OCI-LY7 (cell line): ENCODE measurements around the gene TMEM19. TPM values are rescaled to one million over a fixed set of nuclear protein-coding genes. Genes with fewer than 3 reads are reported as not detected.
"Not testable (repeated sequence)": the region's sequence is repeated elsewhere in the genome, so short reads cannot be mapped to it uniquely, and the experiment has no call there.

ENCODE experiments used
- BruUV-seq: library from RNA; stranded (reverse); fragments of 400-500 nt; replicated peaks from 2 replicates; lab custom pipeline; 2021; lab: Mats Ljungman, UMichigan
- CTCF ChIA-PET: fragments of 300-600 bp; sonication (Branson Sonifier 250); formaldehyde crosslinking; loops from one replicate; lab custom pipeline; 2022; ENCODE audit warnings: antibody characterized with exemption; ENCODE audit not compliant: unreplicated experiment; lab: Charles Lee
- POLR2A ChIA-PET: fragments of 300-600 bp; sonication (Branson Sonifier 250); formaldehyde crosslinking; loops from one replicate; lab custom pipeline; 2022; ENCODE audit warnings: antibody characterized with exemption; lab: Charles Lee
- DNase-seq: peaks from one replicate; pipeline ENCODE4 v3.0.0-alpha.2; 2015; ENCODE audit warnings: low spot score
- H2AFZ ChIP-seq: fragments of 200-600 bp; sonication (generic), shearing (Covaris generic); 2 replicates; pipeline ENCODE4 v1.6.1; 2014; ENCODE audit warnings: mild to moderate bottlenecking, antibody characterized with exemption, low read length, moderate library complexity
- H3K27ac ChIP-seq: fragments of 200-600 bp; sonication (generic); 2 replicates; pipeline ENCODE4 v1.5.1; 2014; ENCODE audit warnings: mixed run types, low read depth, mild to moderate bottlenecking, moderate library complexity, low read length, inconsistent platforms; ENCODE audit not compliant: poor library complexity, severe bottlenecking
- H3K36me3 ChIP-seq: fragments of 200-600 bp; sonication (generic); 2 replicates; pipeline ENCODE4 v1.6.1; 2014; ENCODE audit warnings: mild to moderate bottlenecking, antibody characterized with exemption, low read length, moderate library complexity, mixed read lengths; ENCODE audit not compliant: insufficient read depth
- H3K4me1 ChIP-seq: fragments of 200-600 bp; sonication (generic); 2 replicates; pipeline ENCODE4 v1.5.1; 2014; ENCODE audit warnings: mild to moderate bottlenecking, low read length; ENCODE audit not compliant: insufficient read depth, poor library complexity, severe bottlenecking
- H3K4me2 ChIP-seq: fragments of 200-600 bp; sonication (generic); 2 replicates; pipeline ENCODE4 v1.6.1; 2014; ENCODE audit warnings: mild to moderate bottlenecking, low read length
- H3K4me3 ChIP-seq: fragments of 200-600 bp; sonication (generic); 2 replicates; pipeline ENCODE4 v1.5.1; 2014; ENCODE audit warnings: mild to moderate bottlenecking, low read depth, low read length; ENCODE audit not compliant: poor library complexity, severe bottlenecking
- H3K79me2 ChIP-seq: fragments of 200-600 bp; sonication (generic); 2 replicates; pipeline ENCODE4 v1.6.1; 2016; ENCODE audit warnings: low read depth, mild to moderate bottlenecking, low read length, moderate library complexity, mixed read lengths; ENCODE audit not compliant: insufficient read depth
- H3K9me2 ChIP-seq: fragments of 200-600 bp; sonication (generic); 2 replicates; pipeline ENCODE4 v1.6.1; 2016; ENCODE audit warnings: mild to moderate bottlenecking, low read length, mixed read lengths; ENCODE audit not compliant: insufficient read depth
- H3K9me3 ChIP-seq: fragments of 200-600 bp; sonication (generic); 2 replicates; pipeline ENCODE4 v1.6.1; 2014; ENCODE audit warnings: mild to moderate bottlenecking, mixed run types, low read length, mixed read lengths
- H4K20me1 ChIP-seq: fragments of 200-600 bp; sonication (generic); 2 replicates; pipeline ENCODE4 v1.6.1; 2014; ENCODE audit warnings: mild to moderate bottlenecking, antibody characterized with exemption, low read length, moderate library complexity, mixed read lengths; ENCODE audit not compliant: insufficient read depth
- EZH2phosphoT487 ChIP-seq: fragments of 200-600 bp; sonication (generic); IDR thresholded peaks from 2 replicates; pipeline ENCODE4 v1.6.1; 2018; ENCODE audit warnings: low read depth, borderline replicate concordance, mild to moderate bottlenecking, mixed run types, antibody characterized with exemption, low read length, moderate library complexity, mixed read lengths
- intact Hi-C: fragments of 100-400 bp; cut with micrococcal nuclease; formaldehyde crosslinking; loops from one replicate; pipeline ENCODE4 v1.10.0; 2022; ENCODE audit not compliant: unreplicated experiment
- total RNA-seq, 2 experiments: library from RNA; depleted of rRNA in 1 of 2; stranded (reverse); fragments of >200 nt in 1 of 2; shearing (Covaris generic) in 1 of 2; gene quantifications; 2 replicates each; pipeline ENCODE4 v1.2.3, GENCODE V29; 2014 to 2022
- TF ChIP-seq, protein P1 (sequence below): fragments of 200-600 bp; sonication (generic); conservative IDR thresholded peaks from 2 replicates; pipeline ENCODE4 v1.5.1; 2014; ENCODE audit warnings: mild to moderate bottlenecking, antibody characterized with exemption, low read length, moderate library complexity, mixed read lengths

The TMEM19 gene
- total RNA-seq, 2 experiments from 2014 or later: 38.3 to 40.4 TPM

DNA sequence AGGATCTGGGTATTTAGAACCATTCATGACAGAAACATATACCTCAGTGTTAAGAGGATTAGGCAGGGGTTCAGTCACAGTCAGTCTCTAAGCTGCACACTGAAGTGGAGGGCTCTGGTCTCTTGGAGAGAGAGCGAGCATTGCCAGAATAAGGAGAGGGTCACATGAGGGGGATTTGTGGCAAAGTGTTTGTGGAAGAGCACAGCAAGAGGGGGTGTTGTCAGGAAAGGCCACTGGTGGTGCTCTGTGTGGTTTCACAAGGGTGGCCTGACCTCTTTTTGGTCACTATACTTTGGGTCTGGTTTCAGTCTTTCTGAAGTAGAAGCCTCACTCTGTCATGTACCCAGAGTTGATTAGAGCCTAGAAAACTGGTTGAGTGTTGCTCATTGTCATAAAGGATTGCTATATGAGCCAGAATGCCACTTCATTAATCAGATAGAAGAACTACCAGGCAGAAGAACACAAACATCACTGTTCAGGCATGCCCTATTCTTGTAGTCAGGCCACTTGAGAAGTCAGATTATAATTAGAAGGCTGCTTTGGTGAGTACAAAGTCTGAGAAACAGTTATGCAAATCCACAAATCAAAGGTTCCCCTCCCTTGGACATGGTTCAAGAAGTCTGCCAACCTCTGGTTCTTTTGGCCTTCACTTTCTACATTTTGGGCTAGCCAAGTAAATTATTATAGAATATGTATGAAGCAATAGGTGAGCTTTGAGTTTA is 8.4 kb downstream of the TMEM19 start:
- Histone ChIP-seq H3K79me2 (peaks cover 70% of the 10 kb centered on the region), H3K9me3 (no peaks in the 10 kb centered on the region; the same call in 1 of the 2 replicates), H3K4me2 (peak overlapping the region; percentile 84), H3K4me1 (peaks cover 74% of the 10 kb centered on the region), H4K20me1 (no peaks in the 10 kb centered on the region), H3K4me3 (peak overlapping the region; percentile 56), H2AFZ (peak overlapping the region; percentile 29; the same call in 1 of the 2 replicates), H3K9me2 (no peaks in the 10 kb centered on the region), H3K27ac (peak overlapping the region; percentile 99), H3K36me3 (peaks cover 56% of the 10 kb centered on the region)
- DNase-seq: peak; percentile 89
- intact Hi-C loops: loop anchor here (2.0 to 10.0 kb wide), 3 partner anchors 38 to 1329 kb away; partner anchors contain the start of gene KCNMB4
- TSS peak; percentile 87 for BruUV-seq
- TF ChIP-seq EZH2phosphoT487: no peak
- TF ChIP-seq, protein P1, sequence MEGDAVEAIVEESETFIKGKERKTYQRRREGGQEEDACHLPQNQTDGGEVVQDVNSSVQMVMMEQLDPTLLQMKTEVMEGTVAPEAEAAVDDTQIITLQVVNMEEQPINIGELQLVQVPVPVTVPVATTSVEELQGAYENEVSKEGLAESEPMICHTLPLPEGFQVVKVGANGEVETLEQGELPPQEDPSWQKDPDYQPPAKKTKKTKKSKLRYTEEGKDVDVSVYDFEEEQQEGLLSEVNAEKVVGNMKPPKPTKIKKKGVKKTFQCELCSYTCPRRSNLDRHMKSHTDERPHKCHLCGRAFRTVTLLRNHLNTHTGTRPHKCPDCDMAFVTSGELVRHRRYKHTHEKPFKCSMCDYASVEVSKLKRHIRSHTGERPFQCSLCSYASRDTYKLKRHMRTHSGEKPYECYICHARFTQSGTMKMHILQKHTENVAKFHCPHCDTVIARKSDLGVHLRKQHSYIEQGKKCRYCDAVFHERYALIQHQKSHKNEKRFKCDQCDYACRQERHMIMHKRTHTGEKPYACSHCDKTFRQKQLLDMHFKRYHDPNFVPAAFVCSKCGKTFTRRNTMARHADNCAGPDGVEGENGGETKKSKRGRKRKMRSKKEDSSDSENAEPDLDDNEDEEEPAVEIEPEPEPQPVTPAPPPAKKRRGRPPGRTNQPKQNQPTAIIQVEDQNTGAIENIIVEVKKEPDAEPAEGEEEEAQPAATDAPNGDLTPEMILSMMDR: no peak
- CTCF ChIA-PET: interaction anchor here (0.6 to 1.0 kb wide), 3 partner anchors 8 to 30 kb away, joined by 3 to 4 read pairs (median 3); no protein-coding TSS in a partner anchor
- POLR2A ChIA-PET: interaction anchor here (0.6 to 2.1 kb wide), 5 partner anchors 9 to 65 kb away, joined by 4 to 27 read pairs (median 4); partner anchors contain the start of gene TMEM19

DNA sequence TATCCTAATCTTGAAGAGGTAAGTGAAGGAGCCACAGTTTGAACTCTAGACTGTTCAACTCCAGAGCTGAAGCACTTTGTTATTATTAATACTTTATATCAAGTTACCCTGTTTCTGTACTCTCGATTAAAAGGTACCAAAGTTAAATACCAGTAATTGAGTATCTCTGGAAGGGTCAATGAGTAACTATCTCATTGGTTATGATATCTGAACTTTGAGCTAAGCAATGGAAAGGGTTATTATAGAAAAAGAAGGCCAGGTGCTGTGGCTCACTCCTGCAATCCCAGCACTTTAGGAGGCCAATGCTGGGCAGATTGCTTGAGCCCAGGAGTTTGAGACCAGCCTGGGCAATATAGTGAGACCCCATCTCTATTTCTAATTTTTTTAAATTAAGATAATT is 9.9 kb downstream of the TMEM19 start:
- H3K79me2 ChIP-seq: peaks cover 54% of the 10 kb centered on the region
- H3K4me3 ChIP-seq: peak overlapping the region; percentile 56
- ChIA-PET POLR2A (interaction anchor here (0.6 to 2.1 kb wide), 11 partner anchors 8 to 191 kb away, joined by 3 to 27 read pairs (median 3); partner anchors contain the start of genes THAP2, TMEM19 and ZFC3H1), CTCF (no interaction called here)
- no peak for TF ChIP-seq EZH2phosphoT487
- TF ChIP-seq, protein P1: no peak
- peaks cover 59% of the 10 kb centered on the region for H3K4me1 ChIP-seq
- H3K27ac ChIP-seq: peak overlapping the region; percentile 99
- H4K20me1 ChIP-seq: no peaks in the 10 kb centered on the region
- no peak for DNase-seq
- no peaks in the 10 kb centered on the region; the same call in 1 of the 2 replicates for H3K9me3 ChIP-seq
- no TSS peak for BruUV-seq
- H3K9me2 ChIP-seq: no peaks in the 10 kb centered on the region
- peak overlapping the region; percentile 29; the same call in 1 of the 2 replicates for H2AFZ ChIP-seq
- H3K36me3 ChIP-seq: peaks cover 65% of the 10 kb centered on the region
- intact Hi-C loops: loop anchor here (2.0 to 10.0 kb wide), 2 partner anchors 57 to 1331 kb away; partner anchors contain the start of gene KCNMB4
- peak overlapping the region; percentile 84 for H3K4me2 ChIP-seq

DNA sequence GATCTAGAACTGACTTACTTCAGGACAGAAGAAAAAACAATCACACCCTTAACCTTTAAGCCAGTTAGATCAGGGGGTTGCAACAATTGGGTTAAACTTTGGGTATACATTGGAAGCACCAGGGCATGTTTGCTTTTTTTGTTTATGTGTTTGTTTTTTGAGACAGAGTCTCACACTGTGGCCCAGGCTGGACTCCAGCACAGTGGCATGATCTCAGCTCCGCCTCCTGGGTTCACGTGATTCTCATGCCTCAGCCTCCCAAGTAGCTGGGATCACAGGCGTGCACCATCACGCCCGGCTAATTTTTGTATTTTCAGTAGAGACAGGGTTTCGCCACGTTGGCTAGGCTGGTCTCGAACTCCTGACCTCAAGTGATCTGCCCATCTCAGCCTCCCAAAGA is 16.3 kb downstream of the TMEM19 start:
- CTCF ChIA-PET, POLR2A ChIA-PET, H3K79me2 ChIP-seq, BruUV-seq, H3K4me2 ChIP-seq, H4K20me1 ChIP-seq, intact Hi-C loops, H2AFZ ChIP-seq, H3K9me3 ChIP-seq, H3K27ac ChIP-seq, DNase-seq, H3K4me3 ChIP-seq, H3K9me2 ChIP-seq, H3K4me1 ChIP-seq: not testable (repeated sequence)
- peaks cover 91% of the 10 kb centered on the region for H3K36me3 ChIP-seq
